GM13976 (cell line): Measurements from ENCODE around the gene ZPBP2.
"Not testable (repeated sequence)": the region's sequence is repeated elsewhere in the genome, so short reads cannot be mapped to it uniquely, and the experiment has no call there.

Experiments
- DNase-seq: peaks from one replicate; pipeline ENCODE4 v3.0.0; 2012; ENCODE audit warnings: low spot score
- in situ Hi-C: fragments of 300-500 bp; cut with MboI; formaldehyde crosslinking; loops from one replicate; pipeline ENCODE4 v1.12.0; 2022; ENCODE audit warnings: low sequenced_read_pairs, mixed read lengths, inconsistent platforms; ENCODE audit not compliant: unreplicated experiment
- TF ChIP-seq, protein P1 (sequence below): IDR thresholded peaks from 2 replicates; pipeline ENCODE4 v1.5.1; 2012; ENCODE audit warnings: borderline replicate concordance, mild to moderate bottlenecking; ENCODE audit not compliant: insufficient read depth; ENCODE audit errors: extremely low read depth, missing control alignments, control extremely low read depth

Gene ZPBP2

DNA sequence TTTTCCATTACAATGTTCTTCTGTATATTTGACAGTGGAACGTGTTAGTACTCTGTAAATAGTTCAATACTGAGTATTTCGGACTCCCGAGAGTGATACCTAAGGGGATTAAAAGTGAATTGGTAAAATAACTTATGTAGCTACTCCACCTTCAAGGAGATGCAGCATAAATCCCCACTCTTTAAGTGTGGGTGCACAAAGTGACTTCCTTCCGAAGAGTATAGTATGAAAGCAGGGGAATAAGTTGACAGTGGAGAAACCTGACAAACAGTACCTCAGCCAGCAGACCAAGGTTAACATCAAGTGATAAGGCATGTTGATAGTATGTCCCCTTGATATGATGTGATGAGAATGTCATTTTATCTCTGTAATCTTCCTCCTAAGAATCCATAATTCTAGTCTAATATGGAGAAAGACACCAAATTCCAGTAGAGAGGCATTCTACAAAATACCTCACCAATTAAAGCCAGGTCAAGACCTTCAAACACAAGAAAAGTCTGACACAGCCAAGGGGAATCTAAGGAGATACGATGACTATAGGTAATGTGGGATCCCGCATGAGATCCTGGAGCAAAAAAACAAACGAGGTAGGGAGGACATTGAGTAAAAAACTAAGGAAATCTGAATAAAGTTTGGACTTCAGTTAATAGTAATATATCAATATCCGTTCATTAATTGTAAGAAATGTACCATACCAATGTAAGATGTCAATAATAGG, 1.8 kb upstream of the ZPBP2 start:
- DNase-seq = no peak
- in situ Hi-C loops = no loop called here
- TF ChIP-seq, protein P1, sequence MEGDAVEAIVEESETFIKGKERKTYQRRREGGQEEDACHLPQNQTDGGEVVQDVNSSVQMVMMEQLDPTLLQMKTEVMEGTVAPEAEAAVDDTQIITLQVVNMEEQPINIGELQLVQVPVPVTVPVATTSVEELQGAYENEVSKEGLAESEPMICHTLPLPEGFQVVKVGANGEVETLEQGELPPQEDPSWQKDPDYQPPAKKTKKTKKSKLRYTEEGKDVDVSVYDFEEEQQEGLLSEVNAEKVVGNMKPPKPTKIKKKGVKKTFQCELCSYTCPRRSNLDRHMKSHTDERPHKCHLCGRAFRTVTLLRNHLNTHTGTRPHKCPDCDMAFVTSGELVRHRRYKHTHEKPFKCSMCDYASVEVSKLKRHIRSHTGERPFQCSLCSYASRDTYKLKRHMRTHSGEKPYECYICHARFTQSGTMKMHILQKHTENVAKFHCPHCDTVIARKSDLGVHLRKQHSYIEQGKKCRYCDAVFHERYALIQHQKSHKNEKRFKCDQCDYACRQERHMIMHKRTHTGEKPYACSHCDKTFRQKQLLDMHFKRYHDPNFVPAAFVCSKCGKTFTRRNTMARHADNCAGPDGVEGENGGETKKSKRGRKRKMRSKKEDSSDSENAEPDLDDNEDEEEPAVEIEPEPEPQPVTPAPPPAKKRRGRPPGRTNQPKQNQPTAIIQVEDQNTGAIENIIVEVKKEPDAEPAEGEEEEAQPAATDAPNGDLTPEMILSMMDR = no peak

DNA sequence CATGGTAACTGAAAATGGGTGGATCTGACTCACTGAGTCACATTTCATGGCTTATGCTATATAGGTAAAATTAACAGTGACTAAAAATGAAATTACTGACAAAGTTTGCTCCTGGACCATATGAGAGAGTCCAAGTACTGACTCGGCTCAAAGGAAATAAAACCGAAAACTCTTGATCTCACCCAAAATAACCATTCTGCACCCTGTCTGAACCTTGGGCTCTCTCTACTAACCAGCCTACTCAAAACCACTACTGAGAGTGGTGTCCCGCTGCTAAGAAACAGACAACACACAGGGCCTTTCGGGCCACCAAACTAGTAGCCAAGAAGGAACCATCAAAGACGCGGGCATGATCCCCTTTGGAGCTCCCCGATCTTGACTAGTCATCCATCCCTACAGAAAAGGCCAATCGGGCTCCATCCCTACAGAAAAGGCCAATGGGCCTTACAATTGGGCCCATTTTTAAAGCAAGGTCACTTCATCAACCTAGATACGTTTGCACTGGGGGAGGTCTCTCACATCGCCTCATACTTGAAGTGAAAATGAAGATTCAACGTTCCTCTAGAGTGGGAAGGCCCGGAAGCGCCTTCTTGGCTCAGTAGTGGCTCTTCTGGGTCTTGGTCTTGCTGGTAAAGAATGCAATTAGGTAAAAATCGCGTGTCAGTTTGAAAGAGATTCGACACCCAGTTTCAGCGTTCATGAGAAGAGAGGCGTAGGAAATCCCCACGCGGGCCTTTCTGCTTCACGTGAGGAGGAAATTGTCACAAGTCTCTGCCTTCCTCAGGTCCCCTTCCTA, 720 bp upstream of the ZPBP2 start:
- in situ Hi-C loops = no loop called here
- TF ChIP-seq, protein P1 = no peak
- DNase-seq = peak; percentile 76

DNA sequence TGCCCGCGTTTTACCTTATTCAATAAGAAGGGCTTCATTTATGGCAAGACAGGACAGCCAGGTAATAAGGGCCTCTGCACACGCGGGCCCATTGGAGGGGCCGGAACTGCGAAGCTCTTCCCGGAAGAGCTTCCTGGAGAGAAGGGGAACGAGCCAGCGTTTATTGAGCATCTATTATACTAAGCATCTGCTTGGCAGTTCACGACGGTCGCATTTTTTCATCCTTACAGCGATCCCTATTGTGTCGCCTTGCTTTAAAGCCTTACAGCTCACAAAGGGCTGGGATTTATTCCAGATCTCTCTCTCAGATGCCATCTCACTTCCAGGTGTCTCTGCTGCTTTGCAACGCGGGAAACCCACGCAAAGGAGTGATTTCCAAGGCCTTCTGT, 546 bp downstream of the ZPBP2 start:
- no peak for DNase-seq
- in situ Hi-C loops = no loop called here
- TF ChIP-seq, protein P1 = no peak

DNA sequence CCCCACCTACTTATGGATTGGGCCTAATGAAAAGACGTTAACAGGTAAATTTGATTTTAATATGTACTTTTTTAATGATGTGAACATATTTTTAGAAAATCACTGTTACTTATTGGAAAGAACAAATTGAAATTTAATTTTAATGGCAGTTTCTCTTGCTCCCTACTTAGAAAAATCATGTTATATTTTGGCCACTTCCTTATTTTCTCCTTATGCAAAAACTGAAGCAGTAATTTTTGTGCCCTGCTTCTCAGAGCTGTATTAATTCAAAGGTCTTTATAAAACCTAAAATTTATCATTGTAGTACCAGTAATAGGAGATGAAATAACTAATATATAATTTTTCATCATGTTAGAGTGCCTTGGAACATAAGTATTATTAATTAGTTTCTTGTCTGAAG, 2.8 kb downstream of the ZPBP2 start:
- DNase-seq = no peak
- in situ Hi-C loops = no loop called here
- TF ChIP-seq, protein P1 = no peak

DNA sequence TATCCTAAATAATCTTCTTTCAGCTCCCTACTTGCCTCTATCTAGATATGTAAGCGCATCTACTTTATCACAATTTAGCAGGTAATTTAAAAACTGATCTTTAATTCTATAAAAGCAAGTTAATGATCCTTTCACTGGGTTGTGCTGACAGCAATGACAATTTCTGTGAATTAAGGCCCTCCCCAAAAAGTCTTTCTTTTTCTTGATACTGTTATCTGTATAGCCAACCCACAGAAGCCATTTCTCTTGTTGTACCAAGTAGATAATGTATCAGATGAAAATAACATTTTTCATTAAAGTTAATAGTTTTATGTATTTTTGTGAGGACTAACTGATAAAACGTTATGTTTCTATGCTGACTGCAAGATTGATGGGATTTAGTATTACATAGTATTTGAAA, 3.8 kb downstream of the ZPBP2 start:
- TF ChIP-seq, protein P1 = no peak
- DNase-seq = no peak
- in situ Hi-C loops = no loop called here

DNA sequence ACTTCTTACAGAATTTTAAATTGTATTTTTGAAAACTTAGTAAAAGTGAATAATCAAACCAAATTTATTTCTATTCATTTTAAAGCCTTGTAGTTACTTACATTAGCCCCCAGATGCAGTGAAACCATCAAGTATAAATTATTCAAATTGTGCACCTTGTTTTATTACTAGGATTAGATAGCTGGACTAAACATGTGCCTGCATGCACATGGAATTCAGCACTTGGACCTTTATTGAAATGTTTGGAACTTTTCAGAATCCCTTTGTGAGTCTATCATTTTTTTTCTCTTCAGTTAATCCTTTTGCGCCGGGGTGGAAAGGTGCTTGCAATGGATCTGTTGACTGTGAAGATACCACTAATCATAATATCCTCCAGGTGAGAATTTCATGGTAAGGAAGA, 4.7 kb downstream of the ZPBP2 start:
- TF ChIP-seq, protein P1 = no peak
- no peak for DNase-seq
- in situ Hi-C loops = no loop called here

DNA sequence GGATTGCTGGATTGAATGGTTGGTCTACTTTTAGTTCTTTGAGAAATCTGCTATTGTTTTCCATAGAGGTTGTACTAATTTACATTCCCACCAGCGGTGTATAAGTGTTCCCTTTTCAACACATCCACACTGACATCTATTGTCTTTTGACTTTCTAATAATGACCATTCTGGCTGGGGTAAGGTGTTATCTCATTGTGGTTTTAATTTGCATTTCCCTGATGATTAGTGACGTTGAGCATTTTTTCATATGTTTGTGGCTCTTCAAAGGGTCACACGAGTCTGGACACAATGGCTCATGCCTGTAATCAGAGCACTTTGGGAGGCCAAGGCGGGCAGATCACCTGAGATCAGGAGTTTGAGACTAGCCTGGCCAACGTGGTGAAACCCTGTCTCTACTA, 18.1 kb downstream of the ZPBP2 start:
- DNase-seq, in situ Hi-C loops: not testable (repeated sequence)
